NCI-H69 (cell line): ENCODE results near the gene PSMB3.
A peak's percentile ranks its signal among the peaks of the same experiment; 100 is the strongest.
"Not testable (repeated sequence)": the region's sequence is repeated elsewhere in the genome, so short reads cannot be mapped to it uniquely, and the experiment has no call there.

Source experiments
- DNase-seq: peaks from one replicate; lab custom pipeline; 2025; lab: John Stamatoyannopoulos, UW

Gene PSMB3

GRCh38 chr17:38749223-38750043 lies 3.1 kb upstream of the PSMB3 start:
- peak; percentile 92 for DNase-seq

DNA sequence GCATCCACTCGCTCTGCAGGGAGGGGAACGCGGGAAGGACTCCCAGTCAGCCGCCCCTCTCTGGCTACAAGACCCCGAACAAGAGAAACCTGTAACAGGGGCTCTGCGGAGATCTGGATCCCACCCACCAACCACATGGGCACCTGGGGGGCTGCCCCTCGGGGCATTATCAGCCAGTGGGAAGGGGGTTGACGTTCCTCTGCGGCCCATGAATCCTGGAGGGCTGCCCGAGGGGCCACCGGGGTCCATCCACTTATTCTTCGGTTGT lies 2.6 kb upstream of the PSMB3 start:
- DNase-seq = no peak

GRCh38 chr17:38750312-38751121 lies 2.0 kb upstream of the PSMB3 start:
- DNase-seq = peak; percentile 80

DNA sequence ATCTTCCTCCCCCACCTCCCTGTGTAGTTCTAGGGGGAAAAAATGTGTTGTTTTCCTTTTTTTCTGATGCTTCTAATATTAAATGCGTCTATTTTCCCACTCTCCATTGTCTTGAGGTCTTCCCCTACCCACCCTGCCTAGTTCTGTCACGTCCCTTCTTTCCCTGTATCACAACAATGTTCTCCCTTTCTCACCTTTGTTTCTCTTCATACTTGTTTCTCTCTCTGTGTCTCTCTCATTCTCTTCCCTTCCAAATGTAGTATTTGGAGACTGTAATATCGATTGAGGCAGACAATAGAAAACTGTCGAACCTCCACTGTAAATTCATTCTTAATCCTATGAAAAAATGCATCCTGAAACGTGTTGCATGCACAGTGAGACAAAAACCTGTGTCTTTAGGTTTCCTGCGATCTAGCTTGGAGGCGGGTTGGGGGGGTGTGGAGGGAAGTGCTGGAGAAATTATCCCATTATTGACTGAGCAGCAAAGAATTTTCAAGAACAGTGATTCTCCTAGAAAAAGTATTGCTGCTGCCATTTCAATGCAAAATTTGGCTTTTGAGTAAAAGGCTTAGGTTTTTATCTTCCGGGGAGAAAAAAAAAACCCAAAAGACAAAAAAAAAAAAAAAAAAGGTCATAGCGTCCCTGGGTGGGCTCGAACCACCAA lies 1.3 kb upstream of the PSMB3 start:
- DNase-seq = peak; percentile 80

DNA sequence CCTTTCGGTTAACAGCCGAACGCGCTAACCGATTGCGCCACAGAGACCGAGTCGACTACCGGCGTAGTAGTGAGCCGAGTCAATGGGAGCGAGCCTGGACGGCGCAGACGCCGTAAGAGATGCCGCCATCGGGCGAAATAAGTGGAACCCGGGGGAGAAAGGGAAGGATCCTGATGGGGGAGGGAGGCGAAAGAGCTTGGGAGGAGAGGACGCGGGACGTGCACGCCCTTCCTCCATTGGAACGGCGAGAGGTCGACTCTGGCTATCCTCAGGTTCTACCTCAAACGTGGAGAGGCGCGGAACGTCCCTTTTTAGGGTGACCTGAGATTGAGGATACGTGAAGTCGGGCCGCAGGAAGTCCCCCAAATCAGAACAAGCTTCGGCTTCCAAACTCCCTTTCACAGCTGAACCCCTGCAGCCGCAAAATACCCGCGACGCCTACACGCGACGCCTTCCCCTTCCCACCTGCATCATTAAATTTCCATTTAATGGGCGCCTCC lies 683 bp upstream of the PSMB3 start:
- peak; percentile 92 for DNase-seq

GRCh38 chr17:38753071-38753506 lies 548 bp downstream of the PSMB3 start:
- DNase-seq = no peak

DNA sequence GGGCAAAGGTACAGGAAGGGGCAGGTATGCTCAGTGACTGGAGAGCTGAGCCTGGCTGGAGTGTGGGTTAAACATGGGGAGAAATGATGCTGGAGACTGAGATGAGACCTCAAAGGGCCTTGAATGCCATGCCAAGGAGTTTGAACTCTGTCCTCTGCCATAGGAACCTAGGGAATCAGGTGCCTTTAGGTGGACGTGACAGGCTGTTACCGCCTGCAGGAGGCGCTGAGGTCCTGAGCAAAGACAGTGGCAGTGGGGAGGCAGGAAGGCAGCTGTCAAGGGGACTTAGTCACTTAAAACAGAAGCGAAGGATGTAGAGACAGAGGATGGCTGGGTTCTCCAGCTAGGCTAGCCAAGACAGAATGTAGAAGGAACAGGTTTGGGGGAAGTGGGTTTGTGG lies 9.1 kb downstream of the PSMB3 start:
- DNase-seq = peak; percentile 57

GRCh38 chr17:38762231-38762630 lies 9.7 kb downstream of the PSMB3 start:
- no peak for DNase-seq

DNA sequence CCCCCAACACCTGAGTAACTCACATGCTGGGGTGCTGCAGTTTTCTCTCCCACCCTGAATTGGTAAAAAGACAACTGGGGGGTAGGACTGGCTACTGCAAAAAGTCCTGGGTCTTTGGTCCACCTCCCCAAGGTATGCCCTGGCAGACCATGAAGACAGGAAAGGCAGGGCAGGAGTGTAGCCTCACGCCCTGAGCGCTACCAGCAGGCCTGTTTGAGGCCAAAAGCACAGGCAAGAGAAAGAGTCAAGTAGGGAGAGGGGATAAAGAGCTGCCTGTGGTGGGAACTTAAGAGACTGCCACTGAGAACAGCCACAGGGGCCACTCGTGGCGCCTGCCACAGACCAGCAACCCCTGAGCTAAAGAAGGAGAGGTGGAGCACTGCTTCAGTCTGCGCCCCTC lies 13.8 kb downstream of the PSMB3 start:
- no peak for DNase-seq

DNA sequence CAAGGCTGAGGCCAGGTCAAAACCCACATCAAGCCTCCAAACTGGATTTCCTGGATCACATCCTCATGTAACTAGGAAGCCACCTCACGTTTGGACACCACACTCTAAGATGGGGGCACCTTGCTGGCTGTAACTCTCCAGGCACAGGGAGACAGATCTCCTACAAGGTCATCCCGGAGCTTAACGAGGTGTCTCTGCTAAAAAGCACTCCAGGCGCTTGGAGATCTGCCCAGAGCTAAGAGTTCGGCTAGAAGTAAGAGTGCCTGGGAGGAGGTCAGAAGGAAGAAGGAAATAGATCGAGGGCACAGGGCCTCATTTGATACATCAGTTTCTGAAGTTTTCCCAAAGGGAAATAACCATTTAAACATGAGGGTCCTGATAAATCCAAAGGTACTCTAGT lies 15.9 kb downstream of the PSMB3 start:
- no peak for DNase-seq

GRCh38 chr17:38773258-38773657 lies 20.7 kb downstream of the PSMB3 start:
- DNase-seq = no peak

GRCh38 chr17:38777641-38778250 lies 25.2 kb downstream of the PSMB3 start:
- DNase-seq = no peak

DNA sequence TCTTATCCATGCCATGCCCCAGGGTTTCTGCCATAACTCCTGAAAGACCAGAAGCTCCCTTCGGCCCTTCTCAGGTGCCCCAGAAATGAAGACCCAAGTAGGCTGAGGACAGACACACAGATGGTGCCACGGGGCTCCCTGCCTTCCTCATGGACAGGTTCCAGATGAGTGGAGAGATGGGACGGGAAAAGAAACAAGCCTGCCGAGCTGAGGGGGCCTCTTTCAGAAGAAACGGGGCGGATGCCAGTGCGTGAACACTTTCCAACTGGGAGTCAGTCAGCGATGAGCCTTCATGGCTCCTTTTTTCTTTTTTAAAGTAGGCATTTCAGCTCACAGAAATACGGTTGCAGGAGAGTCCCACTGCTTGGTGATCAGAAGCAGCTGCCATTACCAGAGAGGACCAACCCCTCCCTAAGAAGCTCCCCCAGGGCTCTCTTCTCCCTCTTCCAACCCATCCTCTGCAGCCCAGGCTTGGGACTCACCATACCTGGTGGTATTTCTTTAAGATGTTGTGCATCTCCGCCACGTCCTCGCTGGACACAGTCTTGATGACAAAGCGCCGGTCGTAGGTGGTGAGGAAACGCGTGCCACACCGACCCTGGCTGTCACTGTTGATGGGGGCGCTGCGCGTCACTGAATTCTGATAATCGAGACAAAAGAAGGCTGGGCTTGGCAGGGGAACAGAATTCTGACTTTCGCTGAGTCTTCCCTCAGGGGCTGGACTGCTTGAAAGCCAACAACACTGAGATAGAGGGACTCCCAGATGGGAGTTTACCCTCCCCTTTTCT lies 27.6 kb downstream of the PSMB3 start:
- DNase-seq = no peak

- no peak for DNase-seq
These were observed 30.7 kb downstream of the PSMB3 start for GRCh38 chr17:38783227-38783626.

DNA sequence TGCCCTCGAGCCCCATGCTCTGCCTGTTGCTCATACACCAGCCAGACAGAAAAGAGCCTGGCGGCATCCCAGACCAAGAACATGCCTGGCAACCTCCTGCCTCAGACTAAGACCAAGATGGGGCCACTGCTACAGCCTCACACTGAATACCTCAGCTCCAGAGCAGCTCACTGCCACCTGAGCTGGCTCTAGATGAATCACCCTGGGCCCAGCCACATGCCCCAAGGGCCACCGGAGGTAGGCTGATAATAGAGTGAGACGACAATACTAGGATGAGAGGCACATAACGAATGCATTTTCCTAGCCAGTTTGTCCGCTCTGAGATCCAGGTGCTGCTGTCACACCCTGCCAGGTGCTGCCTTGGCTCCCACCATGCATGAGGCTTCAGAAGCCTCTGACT lies 33.8 kb downstream of the PSMB3 start:
- DNase-seq = no peak

GRCh38 chr17:38787999-38788398 lies 35.5 kb downstream of the PSMB3 start:
- not testable (repeated sequence) for DNase-seq

DNA sequence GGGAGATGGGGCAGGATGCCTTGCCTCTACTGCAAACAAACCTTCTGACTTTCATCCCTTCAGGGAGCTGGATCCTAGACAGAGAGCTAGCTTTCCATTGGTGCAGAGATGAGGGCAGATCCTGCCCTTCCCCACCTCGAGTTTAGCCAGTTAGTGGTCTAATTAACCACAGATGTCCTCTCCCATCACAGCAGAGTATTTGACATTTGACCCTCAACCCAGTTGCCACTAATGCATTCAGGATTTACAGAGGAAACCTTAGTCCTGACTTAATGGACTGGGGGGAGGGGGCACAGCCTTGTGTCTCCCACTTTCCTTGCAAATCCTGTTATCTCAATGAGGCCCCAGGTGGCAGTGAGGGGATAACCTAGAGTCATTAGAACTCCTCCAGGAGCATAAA lies 36.6 kb downstream of the PSMB3 start:
- peak; percentile 68 for DNase-seq

DNA sequence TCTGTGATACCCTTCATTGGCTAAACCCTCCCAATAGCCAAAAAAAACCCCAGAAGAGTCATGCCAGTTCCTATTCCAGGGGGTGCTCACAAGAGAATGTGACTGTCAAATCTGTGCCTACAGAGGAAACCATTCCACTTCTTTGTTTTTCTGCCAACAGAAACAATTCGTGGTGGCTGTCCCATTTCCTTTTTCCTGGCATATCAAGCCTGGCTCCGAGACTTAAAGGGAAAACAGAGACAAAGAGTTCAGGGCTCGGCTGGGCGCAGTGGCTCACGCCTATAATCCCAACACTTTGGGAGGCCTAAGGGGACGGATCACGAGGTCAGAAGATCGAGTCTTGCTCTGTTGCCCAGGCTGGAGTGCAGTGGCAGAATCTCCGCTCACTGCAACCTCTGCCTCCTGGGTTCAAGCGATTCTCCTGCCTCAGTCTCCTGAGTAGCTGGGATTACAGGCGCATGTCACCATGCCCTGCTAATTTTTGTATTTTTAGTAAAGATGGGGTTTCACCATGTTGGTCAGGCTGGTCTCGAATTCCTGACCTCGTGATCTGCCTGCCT lies 37.7 kb downstream of the PSMB3 start:
- DNase-seq = not testable (repeated sequence)

DNA sequence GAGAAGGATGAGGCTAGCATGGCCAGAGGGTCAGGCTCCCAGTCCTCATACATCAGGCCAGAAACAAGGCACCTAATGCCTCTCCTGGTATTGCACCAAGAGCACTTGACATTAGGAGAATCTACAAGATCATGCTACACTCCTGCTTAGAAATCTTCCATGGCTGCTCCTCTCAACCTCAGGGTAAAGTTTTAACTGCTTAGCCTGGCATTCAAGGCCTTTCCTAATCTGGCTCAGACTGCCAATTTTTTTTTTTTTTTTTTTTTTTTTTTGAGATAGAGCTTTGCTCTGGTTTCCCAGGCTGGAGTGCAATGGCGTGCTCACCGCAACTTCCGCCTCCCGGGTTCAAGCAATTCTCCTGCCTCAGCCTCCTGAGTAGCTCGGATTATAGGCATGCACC lies 38.6 kb downstream of the PSMB3 start:
- no peak for DNase-seq

DNA sequence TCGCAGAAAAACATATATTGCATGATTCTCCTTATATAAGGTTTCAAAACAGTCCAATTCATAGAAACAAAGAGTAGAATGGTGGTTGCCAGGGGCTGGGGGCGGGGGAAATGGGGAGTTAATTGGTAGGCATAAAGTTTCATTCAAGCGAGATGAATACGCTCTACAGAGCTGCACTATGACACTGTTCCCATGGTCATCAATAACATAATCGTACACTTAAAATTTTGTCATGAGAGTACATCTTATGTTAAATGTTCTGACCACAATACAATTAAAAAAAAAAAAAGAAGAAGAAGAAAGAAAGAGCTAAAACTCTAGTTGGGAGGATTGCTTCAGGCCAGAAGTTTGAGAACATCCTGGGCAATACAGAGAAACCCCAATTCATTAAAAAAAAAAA lies 41.7 kb downstream of the PSMB3 start:
- peak; percentile 12 for DNase-seq
